Tibial nerve (tissue), 4 donors: ENCODE results near the gene MARCHF3. TPM values are rescaled to one million over a fixed set of nuclear protein-coding genes. Genes with fewer than 3 reads are reported as not detected.

Experiments
- DNase-seq, 2 donors: peaks; one replicate each; pipeline ENCODE4 v3.0.0-alpha.2; 2019; ENCODE audit warnings: low spot score in 2 of 2
- H3K27ac ChIP-seq, 4 donors: fragments of 200-600 bp; sonication (generic) in 3 of 4; one replicate each; pipeline ENCODE4 v1.5.1; 2017 to 2019; ENCODE audit warnings: mild to moderate bottlenecking in 1 of 4
- H3K27me3 ChIP-seq, 2 donors: fragments of 200-600 bp; sonication (generic) in 1 of 2; one replicate each; pipeline versions ENCODE4 v1.5.1 to v1.6.0; 2017 to 2019
- H3K36me3 ChIP-seq, 3 donors: fragments of 200-600 bp; sonication (generic); one replicate each; pipeline ENCODE4 v1.5.1; 2018 to 2019
- H3K4me1 ChIP-seq, 4 donors: fragments of 200-600 bp; sonication (generic) in 3 of 4; one replicate each; pipeline ENCODE4 v1.5.1; 2017 to 2019
- H3K4me3 ChIP-seq, 4 donors: fragments of 200-600 bp; sonication (generic) in 3 of 4; one replicate each; pipeline ENCODE4 v1.5.1; 2017 to 2019; ENCODE audit warnings: mild to moderate bottlenecking in 1 of 4, moderate library complexity in 1 of 4
- H3K9me3 ChIP-seq, 4 donors: fragments of 200-600 bp; sonication (generic) in 3 of 4; one replicate each; pipeline ENCODE4 v1.5.1; 2017 to 2019
- CTCF ChIP-seq, 5 experiments: fragments of 200-600 bp in 3 of 5; fragments of 450-650 bp in 2 of 5; sonication (generic) in 3 of 5; IDR thresholded peaks; one replicate each; pipeline ENCODE4 v1.5.1; 2016 to 2019; ENCODE audit warnings: antibody characterized with exemption in 5 of 5, mild to moderate bottlenecking in 3 of 5, moderate library complexity in 2 of 5
- EP300 ChIP-seq, 2 donors: sonication (generic); formaldehyde crosslinking; IDR thresholded peaks; one replicate each; pipeline ENCODE4 v1.6.1; 2017; ENCODE audit warnings: antibody characterized with exemption in 2 of 2, mild to moderate bottlenecking in 1 of 2
- POLR2A ChIP-seq, 2 donors: fragments of 450-650 bp; IDR thresholded peaks; one replicate each; pipeline ENCODE4 v1.6.1; 2017; ENCODE audit warnings: antibody characterized with exemption in 2 of 2, mild to moderate bottlenecking in 2 of 2, moderate library complexity in 2 of 2
- WGBS, 2 donors: methylation state at CpG; one replicate each; pipeline ENCODE4 v1.1.5; 2018; 5-methylcytosine and 5-hydroxymethylcytosine counted together
- total RNA-seq, 4 donors: library from RNA; depleted of rRNA; stranded (reverse); fragments of >200 nt; gene quantifications; one replicate each; pipeline ENCODE4 v1.1.0, GENCODE V29; 2016

MARCHF3 gene
- total RNA-seq, 4 donors from 2014 or later = 1.8 to 8.7 (median 4.7) TPM

DNA sequence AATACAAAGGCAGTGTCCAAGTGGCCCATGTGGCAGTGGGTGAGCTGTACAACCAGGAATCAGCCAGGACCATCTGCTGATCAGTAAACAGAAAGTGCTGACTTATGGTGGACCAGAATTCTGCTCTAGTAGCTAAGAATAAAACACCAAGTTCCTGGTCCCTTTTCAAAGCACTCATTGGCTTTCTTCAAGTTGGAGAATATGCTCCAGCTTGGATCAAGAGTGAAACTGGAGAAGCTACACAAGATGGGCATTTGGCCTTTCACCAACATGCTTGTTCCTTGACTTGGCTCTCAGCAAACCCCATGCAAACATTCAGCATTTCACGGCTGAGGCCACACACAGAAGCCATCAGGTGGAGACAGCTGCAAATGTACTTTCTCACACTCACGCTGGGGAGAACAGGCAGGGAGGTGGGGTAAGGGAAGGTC lies 32.1 kb downstream of the MARCHF3 start:
- Histone ChIP-seq H3K4me3 (no peak overlapping the region), H3K27ac (no peak overlapping the region), H3K9me3 (no peaks in the 10 kb centered on the region), H3K4me1 (no peaks in the 10 kb centered on the region), H3K27me3 (no peaks in the 10 kb centered on the region), H3K36me3 (no peaks in the 10 kb centered on the region)
- TF ChIP-seq POLR2A (IDR thresholded peaks at IDR 0.05) (no peak), EP300 (IDR thresholded peaks at IDR 0.05) (no peak), CTCF (IDR thresholded peaks at IDR 0.05) (no peak)
- WGBS, 2 donors = 69 to 84% methylated on average over 2 of the region's 2 CpGs
- no peak for DNase-seq

- H3K27me3 ChIP-seq = no peaks in the 10 kb centered on the region
Observed at GRCh38 chr5:126995689-126996088, 34.7 kb downstream of the MARCHF3 start.

DNA sequence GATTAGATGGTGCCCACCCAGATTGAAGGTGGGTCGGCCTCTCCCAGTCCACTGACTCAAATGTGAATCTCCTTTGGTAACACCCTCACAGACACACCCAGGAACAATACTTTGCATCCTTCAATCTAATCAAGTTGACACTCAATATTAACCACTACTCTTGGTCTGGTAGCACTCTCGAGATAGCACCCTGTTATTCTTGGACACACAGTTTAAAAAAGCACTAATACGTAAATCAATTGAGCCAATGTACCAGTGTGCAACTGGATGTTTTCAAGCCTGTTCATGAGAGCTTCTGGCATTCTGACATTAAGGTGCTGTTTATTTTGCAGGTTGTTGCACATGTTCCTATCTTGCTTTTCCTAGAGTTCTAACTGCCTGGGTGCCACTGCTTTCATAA lies 35.3 kb downstream of the MARCHF3 start:
- no peaks in the 10 kb centered on the region for H3K27me3 ChIP-seq
- no peak overlapping the region for H3K4me3 ChIP-seq
- 86 to 89% methylated on average over 3 of the region's 3 CpGs for WGBS, 2 donors
- H3K9me3 ChIP-seq = no peaks in the 10 kb centered on the region
- H3K27ac ChIP-seq = no peak overlapping the region
- no peak for TF ChIP-seq CTCF (IDR thresholded peaks at IDR 0.05)
- TF ChIP-seq POLR2A (IDR thresholded peaks at IDR 0.05) = no peak
- no peak for TF ChIP-seq EP300 (IDR thresholded peaks at IDR 0.05)
- no peaks in the 10 kb centered on the region for H3K4me1 ChIP-seq
- no peaks in the 10 kb centered on the region for H3K36me3 ChIP-seq
- DNase-seq = no peak

More at GRCh38 chr5:126995689-126996088, 34.7 kb downstream of the MARCHF3 start:
- Histone ChIP-seq H3K36me3 (no peaks in the 10 kb centered on the region), H3K4me3 (no peak overlapping the region), H3K9me3 (no peaks in the 10 kb centered on the region), H3K27ac (no peak overlapping the region), H3K4me1 (no peaks in the 10 kb centered on the region)
- TF ChIP-seq POLR2A (IDR thresholded peaks at IDR 0.05) (no peak), EP300 (IDR thresholded peaks at IDR 0.05) (no peak), CTCF (IDR thresholded peaks at IDR 0.05) (no peak)
- WGBS, 2 donors = 50 to 66% methylated on average over 1 of the region's 1 CpG
- DNase-seq = no peak

- DNase-seq = no peak
- WGBS, 2 donors = 88 to 93% methylated on average over 4 of the region's 4 CpGs
- Histone ChIP-seq H3K36me3 (no peaks in the 10 kb centered on the region), H3K9me3 (no peaks in the 10 kb centered on the region), H3K27ac (no peak overlapping the region), H3K27me3 (no peaks in the 10 kb centered on the region), H3K4me3 (no peak overlapping the region), H3K4me1 (no peaks in the 10 kb centered on the region)
- no peak for TF ChIP-seq POLR2A (IDR thresholded peaks at IDR 0.05)
- TF ChIP-seq EP300 (IDR thresholded peaks at IDR 0.05) = no peak
- TF ChIP-seq CTCF (IDR thresholded peaks at IDR 0.05) = no peak
Observed at GRCh38 chr5:126994485-126994884, 35.9 kb downstream of the MARCHF3 start.

- 66 to 67% methylated on average over 3 of the region's 3 CpGs for WGBS, 2 donors
- Histone ChIP-seq H3K4me3 (no peak overlapping the region), H3K27ac (no peak overlapping the region), H3K27me3 (no peaks in the 10 kb centered on the region), H3K9me3 (no peaks in the 10 kb centered on the region), H3K36me3 (no peaks in the 10 kb centered on the region), H3K4me1 (no peaks in the 10 kb centered on the region)
- DNase-seq = no peak
- TF ChIP-seq EP300 (IDR thresholded peaks at IDR 0.05) (no peak), POLR2A (IDR thresholded peaks at IDR 0.05) (no peak), CTCF (IDR thresholded peaks at IDR 0.05) (no peak)
Observed at GRCh38 chr5:126988021-126988569, 42.3 kb downstream of the MARCHF3 start.
